HCT116 (cell line): ENCODE results near the gene DGKE.

Experiments
- ATF3 ChIP-seq: IDR thresholded peaks from 2 replicates; pipeline ENCODE4 v1.6.1; 2012
- CTCF ChIP-seq, 3 experiments: fragments of 200-600 bp in 1 of 3; sonication (generic) in 1 of 3; IDR thresholded peaks in 2 of 3; conservative IDR thresholded peaks in 1 of 3; 2 replicates each; pipeline ENCODE4 v1.5.1; 2012 to 2017; ENCODE audit warnings: low read depth in 2 of 3, low read length in 2 of 3, antibody characterized with exemption in 1 of 3, borderline replicate concordance in 1 of 3, control low read depth in 1 of 3, mild to moderate bottlenecking in 1 of 3, mixed read lengths in 1 of 3, mixed run types in 1 of 3, moderate library complexity in 1 of 3; ENCODE audit not compliant: insufficient read depth in 1 of 3
- EGR1 ChIP-seq: IDR thresholded peaks from 2 replicates; pipeline ENCODE4 v1.6.1; 2012; ENCODE audit warnings: low read depth
- ELF1 ChIP-seq: IDR thresholded peaks from 2 replicates; pipeline ENCODE4 v1.6.1; 2012; ENCODE audit warnings: low read depth, borderline replicate concordance
- EZH2phosphoT487 ChIP-seq: fragments of 200-600 bp; IDR thresholded peaks from 2 replicates; pipeline ENCODE4 v1.6.1; 2018; ENCODE audit warnings: antibody characterized with exemption, borderline replicate concordance
- POLR2A ChIP-seq: IDR thresholded peaks from 2 replicates; pipeline ENCODE4 v1.7.0; 2011; ENCODE audit warnings: borderline replicate concordance; ENCODE audit not compliant: insufficient read depth, insufficient read length; ENCODE audit errors: extremely low read depth
- POLR2AphosphoS5 ChIP-seq: IDR thresholded peaks from 2 replicates; pipeline ENCODE4 v1.6.1; 2011; ENCODE audit warnings: mild to moderate bottlenecking, low read depth, low read length, moderate library complexity
- SIN3A ChIP-seq: IDR thresholded peaks from 2 replicates; pipeline ENCODE4 v1.6.1; 2012; ENCODE audit warnings: low read depth
- SP1 ChIP-seq: IDR thresholded peaks from 2 replicates; pipeline ENCODE4 v1.6.1; 2012; ENCODE audit warnings: low read depth
- TCF7L2 ChIP-seq: IDR thresholded peaks from 2 replicates; pipeline ENCODE4 v1.7.0; 2011; ENCODE audit warnings: borderline replicate concordance, inconsistent platforms; ENCODE audit not compliant: insufficient read depth, insufficient read length; ENCODE audit errors: extremely low read depth

- TF ChIP-seq CTCF (IDR thresholded peaks at IDR 0.05 in 2 of 3, conservative IDR thresholded peaks at IDR 0.05 in 1 of 3; ENCODE audit: borderline replicate concordance in 1 of 3, insufficient read depth in 1 of 3, low read depth in 2 of 3, low read length in 2 of 3) = no peak
- TF ChIP-seq EGR1 = no peak
- TF ChIP-seq ATF3 = no peak
- no peak for TF ChIP-seq POLR2A
- no peak for TF ChIP-seq TCF7L2
- TF ChIP-seq SP1 = no peak
- TF ChIP-seq EZH2phosphoT487 = no peak
- TF ChIP-seq SIN3A = no peak
- TF ChIP-seq POLR2AphosphoS5 = no peak
- TF ChIP-seq ELF1 = no peak
Observed at GRCh38 chr17:56870081-56870651, 36.2 kb downstream of the DGKE start.
